GM18909 (cell line): ENCODE measurements around the gene GAD1.
A peak's percentile ranks its signal among the peaks of the same experiment; 100 is the strongest.

ENCODE experiments used
- ATAC-seq: cut with Tn5 transposase; IDR thresholded peaks from one replicate; pipeline ENCODE4 v1.9.1; 2021; ENCODE audit warnings: mild to moderate bottlenecking; ENCODE audit not compliant: unreplicated experiment, poor library complexity

Gene GAD1

DNA sequence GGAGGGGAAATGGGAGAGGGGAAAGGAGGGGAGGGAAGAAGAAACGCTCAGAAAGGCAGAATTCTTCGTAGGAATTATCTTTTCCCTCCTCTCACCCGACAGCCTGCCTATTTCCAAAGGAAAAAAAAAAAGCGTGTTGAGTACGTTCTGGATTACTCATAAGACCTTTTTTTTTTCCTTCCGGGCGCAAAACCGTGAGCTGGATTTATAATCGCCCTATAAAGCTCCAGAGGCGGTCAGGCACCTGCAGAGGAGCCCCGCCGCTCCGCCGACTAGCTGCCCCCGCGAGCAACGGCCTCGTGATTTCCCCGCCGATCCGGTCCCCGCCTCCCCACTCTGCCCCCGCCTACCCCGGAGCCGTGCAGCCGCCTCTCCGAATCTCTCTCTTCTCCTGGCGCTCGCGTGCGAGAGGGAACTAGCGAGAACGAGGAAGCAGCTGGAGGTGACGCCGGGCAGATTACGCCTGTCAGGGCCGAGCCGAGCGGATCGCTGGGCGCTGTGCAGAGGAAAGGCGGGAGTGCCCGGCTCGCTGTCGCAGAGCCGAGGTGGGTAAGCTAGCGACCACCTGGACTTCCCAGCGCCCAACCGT, at the start of gene GAD1:
TSS of gene GAD1 (plus strand) at position 384 of the 589 bp plus-strand sequence. CDS start 1,705 bp downstream, outside the sequence.
- ATAC-seq: peak; percentile 52

DNA sequence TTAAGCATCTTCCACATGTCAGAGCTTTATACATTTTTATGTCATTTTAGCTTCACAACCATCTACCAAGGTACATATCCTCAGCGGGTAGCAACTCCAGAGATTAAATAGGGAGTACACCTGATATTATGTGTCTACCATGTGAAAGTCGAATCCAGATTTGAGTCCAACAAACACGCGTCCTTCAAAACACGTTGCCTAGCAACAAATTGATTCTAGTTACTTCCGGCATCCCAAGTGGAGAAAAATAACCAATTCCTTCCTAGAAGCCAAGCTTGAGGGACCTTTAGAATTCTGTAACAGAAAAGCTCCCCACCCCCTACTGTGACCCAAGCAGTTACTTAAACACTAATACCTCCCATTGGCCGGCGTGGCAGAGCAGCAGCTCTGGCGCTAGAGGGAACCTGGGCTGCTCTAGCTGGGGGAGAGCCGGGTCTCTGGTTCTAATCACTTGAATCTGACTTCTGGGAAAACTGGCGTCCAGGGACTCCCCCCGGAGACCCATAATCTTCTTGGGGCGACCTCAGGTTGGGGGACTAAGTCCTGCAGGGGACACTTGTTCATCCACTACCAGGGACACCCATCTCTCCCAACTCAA, 46.6 kb upstream of the GAD1 start, which contains the start of gene ERICH2:
TSS of gene ERICH2 (plus strand) at position 371 of the 598 bp plus-strand sequence. CDS start 304 bp downstream, outside the sequence.
- peak; percentile 58 for ATAC-seq

DNA sequence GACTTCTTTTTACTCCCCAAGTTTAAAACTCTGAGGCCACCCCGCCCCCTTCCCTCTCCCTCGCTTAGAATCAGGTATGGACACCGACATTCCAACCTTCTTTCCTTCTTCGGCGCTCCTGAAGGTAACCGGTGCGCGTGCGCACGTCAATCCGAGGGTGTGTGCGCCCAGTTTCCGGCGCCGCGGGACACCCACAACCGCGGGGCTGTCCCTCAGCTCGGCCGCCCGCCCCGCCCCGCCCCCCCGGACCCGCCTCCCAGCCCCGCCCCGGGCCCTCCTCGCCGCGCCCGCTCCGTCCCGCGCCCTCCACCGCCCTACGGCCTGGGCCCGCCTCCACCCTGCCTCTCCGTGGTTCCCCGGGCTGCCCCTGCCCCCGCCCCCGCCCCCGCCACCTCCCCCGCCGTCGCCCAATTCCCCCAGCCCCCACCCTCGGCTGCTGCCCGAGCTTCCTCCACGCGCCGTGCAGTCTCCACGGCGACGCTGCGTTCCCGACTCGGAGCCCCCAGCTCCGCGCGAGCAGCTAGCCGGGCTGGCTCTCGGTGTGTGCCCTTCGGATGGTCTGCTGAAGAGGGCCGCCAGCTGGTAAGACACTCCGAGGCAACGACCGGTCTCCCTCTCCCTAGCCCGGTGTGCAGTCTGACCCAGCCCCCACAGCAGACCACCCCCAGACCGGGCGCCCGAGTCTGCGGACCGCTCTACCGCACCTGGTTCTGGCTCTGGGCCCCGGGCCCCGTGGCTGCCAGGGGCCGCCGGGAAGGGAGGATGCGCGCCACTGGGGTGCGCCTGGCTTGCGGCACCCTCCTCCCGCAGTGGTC, 45.9 kb upstream of the GAD1 start:
- ATAC-seq: peak; percentile 84

DNA sequence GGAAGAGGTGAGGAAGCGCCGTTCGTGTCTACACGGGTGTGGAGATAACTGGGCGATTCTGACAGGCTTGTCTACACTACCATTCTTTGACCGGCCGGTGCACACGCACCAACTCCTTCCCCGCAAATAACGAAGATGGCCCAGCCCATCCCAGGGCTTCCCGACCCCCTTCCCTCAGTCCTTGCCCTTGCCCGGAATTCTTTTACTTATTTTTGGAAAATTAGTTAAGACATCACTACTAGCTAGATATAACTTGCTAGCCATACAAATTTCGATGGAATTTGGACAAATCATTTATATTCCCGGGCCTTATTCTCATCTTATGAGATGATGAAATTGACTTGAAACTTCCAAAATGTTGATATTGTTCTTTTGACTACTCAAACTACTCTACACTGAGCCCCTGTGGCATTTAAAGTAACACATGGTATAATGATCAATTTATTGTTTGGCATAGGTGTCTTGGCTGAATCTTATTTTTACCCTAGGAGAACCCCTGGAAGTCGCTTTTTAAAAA, 45.2 kb upstream of the GAD1 start:
- no peak for ATAC-seq

DNA sequence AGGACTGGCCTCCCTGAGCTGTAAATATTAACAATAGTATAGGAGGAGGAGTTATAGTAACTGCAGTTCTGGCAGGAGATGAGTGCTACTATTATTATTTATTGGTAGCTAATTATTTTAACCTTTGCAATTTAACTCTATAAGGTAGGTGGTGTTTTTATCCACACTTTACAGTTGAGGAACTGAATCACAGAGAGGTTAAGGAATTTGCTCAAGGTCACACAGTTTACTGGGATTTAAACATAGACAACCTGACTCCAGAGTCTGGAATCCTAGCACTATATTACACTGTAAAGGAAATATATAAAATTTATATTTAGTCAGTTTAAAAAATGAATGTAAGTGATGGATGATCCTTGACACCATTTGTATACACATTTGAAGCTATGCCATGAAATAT, 44.4 kb upstream of the GAD1 start:
- no peak for ATAC-seq

DNA sequence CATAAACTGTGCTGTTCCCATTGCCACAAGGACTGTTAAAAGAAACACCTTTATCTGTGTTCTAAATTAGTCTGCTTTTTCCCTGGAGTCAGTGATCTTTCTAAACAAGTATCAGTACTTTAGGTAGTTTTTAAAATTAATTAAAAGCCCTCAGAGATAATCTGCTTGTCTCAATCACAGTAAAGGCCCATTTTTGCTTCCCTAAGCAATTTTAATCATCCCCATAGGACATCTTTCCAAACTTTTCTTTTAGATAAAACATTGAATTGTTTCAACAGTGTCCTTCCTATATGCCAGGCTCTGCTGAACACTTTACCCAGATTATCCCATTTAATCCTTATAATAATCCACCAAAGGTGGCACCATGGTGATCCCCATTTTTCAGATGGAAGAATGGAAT, 42.6 kb upstream of the GAD1 start:
- no peak for ATAC-seq

DNA sequence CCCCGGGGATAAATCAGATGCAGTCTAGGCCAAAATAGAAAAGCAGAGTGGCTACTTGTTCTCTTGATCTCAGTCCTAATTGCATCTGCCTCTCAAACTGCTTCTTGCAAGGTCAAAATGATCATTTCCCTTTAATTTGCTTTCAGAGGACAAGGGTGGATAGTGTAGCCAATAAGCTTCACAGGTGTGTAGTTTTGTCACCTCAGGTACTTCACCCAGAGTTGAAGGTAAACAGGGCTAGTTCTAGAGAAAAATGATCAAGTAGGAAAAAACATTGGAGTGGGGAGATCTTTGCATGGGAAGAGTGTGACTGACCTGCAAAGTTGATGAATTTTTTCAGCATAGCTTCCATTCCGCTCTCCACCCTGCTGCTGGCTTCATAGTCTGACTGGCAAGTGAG, 37.8 kb upstream of the GAD1 start:
- ATAC-seq: no peak

DNA sequence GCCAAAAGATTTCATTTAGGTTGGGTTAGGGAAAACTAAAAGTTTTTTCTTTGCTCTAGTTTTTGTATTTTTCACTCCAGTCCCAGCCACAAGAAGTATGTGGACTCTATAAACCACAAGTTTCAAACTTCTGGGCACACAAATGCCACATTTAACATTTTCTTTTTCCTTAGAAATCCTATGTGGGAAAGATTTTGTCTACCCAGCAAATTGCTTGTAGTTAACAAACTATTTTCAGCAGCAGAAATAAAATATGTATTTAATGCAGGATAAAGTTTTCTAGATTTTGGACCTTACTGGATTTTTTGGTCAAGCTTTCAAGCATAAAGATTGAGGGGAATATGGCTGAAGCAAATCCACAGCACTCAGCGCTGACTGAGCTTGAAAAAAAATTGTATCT, 37.4 kb upstream of the GAD1 start:
- ATAC-seq: no peak

DNA sequence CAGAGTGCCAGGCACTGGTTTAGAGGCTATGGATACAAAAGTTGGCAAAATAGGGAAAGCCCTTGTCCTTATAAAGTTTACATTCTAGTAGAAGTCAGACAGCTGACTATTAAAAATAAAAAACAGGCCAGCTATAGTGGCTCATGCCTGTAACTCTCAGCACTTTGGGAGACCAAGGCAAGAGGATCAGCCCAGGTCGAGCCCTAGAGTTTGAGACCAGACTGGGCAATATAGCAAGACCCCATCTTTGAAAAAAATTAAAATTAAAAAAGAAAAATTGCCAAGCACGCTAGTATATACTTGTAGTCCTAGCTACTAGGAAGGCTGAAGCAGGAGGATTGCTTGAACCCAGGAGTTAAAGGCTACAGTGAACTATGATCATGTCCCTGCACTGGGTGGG, 34.0 kb upstream of the GAD1 start:
- ATAC-seq: no peak

DNA sequence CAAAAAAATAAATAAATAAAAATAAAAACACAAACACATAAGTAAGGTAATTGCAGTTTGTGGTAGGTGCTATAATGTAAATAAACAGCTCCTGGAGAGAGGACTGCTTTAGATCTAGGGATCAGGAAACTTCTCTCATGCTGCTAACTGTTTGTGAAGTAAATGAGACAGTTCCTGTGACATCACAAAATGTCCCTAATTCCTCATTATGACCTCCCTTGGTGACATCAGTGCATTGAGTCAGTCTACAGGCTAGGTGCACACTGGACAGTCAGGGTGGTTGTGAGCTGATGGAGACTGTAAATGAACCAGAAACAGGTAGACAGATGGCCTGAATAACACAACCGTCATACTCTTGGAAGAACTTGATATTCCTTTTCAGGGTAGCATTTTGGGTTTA, 33.1 kb upstream of the GAD1 start:
- no peak for ATAC-seq

DNA sequence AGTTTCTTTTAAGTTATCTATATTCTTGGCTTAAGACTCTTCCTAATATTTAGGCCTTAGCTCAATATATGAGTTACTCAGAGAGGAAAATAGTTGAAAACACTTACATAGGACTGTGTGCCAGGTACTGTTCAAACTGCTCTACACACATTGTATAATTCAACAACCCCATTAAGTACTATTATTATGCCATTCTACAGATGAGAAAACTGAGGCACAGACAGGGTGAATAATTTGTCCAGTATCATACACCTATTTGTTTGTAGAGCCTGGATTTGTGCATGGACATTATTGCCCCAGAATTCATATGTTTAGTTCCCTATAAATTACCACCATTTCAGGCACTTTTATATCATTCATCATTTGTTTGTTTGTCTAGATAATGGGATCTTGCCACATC, 17.7 kb upstream of the GAD1 start:
- ATAC-seq: no peak

DNA sequence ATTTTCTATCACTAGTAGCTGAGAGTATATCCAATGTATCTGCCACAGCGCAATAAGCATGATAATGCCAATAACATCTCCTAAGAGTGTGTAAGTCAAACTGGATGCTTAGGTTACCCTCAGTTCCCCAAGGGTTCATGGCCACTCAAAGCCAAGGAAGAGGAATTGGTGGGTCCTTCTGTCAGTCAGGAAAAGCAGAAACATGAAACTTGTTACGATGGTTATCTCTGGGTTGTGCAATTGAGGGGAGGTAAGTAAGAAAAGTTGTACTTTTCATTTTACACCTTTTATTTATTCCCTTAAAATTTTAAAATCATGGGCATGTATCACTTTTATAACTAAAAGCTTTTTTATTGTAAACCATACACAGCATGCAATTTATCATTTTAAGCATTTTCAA, 10.1 kb upstream of the GAD1 start:
- no peak for ATAC-seq

DNA sequence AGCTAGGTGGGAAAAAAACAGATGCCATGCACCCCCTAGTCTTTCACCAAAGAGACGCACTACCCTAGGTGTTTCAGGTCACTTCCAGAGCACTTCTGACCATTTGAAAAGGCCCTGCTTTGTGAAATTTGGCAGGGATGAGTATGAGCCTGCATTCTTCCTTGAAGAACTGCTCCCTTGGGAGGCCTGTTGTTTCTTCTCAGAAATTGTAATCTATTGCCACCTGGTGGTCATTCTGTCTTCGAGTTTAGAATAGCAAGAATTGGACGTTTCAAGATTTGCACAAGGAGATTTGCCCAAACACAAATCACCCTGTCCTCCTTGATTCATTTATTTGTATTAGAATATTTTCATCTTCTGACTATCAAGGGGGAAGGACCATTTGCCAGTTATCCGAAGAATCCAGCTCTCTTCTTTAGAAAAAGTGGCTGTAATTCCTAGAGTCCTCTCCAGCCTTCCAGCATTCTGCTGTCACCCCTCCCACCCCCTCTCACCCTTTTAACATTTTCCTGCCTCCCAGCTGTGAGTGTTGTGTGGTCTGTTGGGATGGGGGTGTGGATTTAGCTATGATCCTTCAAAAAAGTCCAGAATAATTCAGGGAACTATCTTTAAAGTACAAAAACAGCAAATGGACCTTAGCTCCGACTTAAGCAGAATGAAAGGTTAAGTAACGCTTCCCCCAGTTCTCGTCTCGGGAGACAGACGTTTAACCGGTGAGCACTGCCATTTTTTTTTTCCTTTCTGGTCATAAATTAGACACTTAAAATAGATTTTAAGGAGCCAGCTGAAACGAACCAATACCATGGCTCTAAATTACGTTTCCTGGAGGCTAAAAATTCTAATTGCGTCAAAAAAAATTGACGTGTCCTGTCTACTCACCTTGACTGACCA, 3.7 kb upstream of the GAD1 start:
- no peak for ATAC-seq

DNA sequence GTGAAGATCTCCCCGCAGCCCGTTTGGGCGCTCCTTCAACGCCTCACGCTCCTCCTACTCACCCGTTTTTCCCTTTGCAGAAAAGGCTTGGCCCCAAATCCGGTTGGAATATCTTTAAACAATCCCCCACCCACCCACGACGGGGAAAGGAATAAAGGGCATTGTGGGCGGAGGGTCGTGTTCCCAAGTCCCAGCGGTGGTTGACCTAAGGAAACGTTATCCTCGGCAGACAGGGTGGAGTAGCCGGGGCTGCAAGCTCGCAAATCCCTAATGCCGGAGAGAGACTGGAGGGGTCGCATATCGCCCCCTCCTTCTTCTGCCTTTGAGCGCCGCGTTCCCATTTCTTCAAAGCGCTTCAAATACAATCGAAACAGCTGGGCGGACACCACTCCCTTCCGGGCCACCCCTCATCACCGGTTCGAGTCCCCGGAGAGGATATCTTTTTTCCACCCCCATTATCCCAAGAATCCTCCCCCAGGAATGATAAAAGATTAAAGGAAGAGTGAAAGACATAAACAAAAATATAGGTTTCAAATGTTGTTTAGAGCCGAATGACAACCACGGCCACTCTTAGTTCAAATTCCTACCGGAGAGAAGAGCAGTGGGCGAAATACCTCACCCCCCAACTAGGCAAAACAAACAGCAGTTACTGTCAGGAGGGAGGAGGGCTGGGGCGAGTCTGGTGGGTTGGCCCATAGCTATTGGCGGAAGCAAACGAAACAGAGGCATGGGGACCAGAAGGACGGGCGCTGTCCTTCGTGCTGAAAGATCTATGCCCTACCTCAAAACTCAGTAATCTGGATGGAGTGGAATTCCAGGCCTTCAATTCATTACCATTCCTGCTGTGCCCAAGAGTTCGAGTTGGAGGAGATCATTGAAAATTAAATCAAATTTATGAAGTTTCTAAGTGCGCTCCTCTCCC, 2.8 kb upstream of the GAD1 start:
- ATAC-seq: no peak

DNA sequence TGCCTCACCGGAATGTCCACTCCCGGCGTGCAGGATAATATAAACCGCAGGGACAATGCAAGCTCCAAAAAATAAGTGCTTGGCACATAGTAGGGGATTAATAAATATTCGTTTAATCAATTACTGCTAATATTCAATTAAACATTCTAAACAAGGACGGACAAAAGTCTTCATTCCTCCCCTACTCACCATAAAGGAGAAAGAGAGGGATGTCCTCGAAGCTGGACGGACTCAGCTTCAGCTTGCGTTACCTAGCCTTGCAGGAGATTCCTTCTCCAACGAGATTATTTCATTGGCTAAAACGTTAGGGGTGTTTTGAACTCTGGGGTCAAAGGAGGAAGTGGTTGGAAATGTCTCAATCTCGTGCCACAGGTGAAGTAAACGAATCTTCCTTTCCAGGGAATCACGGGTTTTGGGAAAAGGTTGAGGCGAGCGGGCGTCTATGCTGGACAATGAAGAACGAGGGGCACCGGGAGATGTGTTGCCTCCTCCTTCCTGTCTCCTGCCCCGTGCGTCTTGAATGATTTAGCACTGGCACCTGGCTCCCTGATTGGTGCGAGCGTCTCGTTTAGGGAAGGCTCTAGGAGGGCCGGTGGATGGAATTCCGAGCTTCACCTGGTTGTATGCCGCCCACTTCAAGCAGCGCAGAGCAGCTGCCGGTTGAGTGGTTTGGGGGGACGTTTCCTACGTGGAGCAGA, 2.0 kb upstream of the GAD1 start:
- ATAC-seq: no peak

DNA sequence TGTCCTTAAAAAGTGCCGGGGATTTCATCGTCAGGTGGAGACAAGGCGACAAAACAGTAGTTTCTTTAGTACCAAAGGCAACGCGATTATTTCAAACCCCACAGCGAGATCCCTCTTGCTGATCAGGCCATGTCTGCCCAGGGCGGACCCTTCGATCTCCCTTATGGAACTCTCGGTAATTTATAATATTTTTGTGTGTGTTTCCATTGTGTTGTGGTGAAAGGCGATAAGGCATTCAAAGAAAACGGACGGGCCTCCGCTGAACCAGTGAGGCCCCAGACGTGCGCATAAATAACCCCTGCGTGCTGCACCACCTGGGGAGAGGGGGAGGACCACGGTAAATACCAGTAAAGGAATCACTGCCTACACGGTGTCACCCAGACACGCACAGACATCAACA, 1.4 kb upstream of the GAD1 start:
- ATAC-seq: no peak

DNA sequence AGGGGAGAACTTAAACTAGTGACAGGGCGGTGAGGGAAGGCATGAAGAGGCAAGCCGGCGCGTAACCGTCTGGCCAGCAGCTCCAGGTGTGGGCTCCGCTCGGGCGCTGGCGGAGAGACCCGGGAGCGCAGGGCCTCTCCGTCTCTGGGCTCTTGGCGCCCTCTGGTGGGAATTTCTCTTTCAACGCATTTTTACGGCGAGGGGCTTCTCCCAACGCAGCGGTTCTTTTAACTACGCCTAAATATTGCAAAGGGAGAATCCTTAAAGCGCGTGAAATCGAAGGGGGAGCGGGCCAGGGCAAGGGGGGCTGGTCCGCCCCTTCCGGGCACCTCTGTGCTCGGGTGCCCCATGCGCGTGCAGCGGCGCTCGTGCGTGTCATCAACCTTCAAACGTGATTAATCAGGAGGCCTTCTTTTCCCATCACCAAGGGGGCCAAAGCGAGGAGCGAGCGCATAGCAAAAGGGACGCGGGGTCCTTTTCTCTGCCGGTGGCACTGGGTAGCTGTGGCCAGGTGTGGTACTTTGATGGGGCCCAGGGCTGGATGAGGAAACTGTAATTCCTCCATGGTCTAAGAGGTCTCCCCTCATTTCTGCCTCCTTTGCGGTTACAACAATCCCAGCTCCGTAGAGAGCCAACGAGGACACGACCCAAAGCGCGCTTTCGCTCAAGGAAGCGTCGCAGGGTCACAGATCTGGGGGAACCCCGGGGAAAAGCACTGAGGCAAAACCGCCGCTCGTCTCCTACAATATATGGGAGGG, 762 bp upstream of the GAD1 start:
- ATAC-seq: no peak
